SH-SY5Y (cell line): Measurements from ENCODE around the gene ITGB2.

Experiments
- GATA2 ChIP-seq: IDR thresholded peaks from 2 replicates; pipeline ENCODE4 v1.6.1; 2011; ENCODE audit warnings: mild to moderate bottlenecking, low read depth, low read length
- GATA3 ChIP-seq: IDR thresholded peaks from 2 replicates; pipeline ENCODE4 v1.6.1; 2011; ENCODE audit warnings: low read depth, mild to moderate bottlenecking, low read length, moderate library complexity

- TF ChIP-seq GATA2: no peak
- no peak for TF ChIP-seq GATA3
Measured at GRCh38 chr21:44846224-44846484, 74.5 kb downstream of the ITGB2 start.
